ENCODE measurements around the gene DOLPP1.

The DOLPP1 gene

GRCh38 chr9:129078691-129079503 is 2.0 kb upstream of the DOLPP1 start:
- no peak overlapping the region for H3K4me3 ChIP-seq (ENCODE audit: low read length)
- no peaks in the 10 kb centered on the region for H3K27me3 ChIP-seq (ENCODE audit: insufficient read depth, low read length)

GRCh38 chr9:129079829-129080228 is 1.1 kb upstream of the DOLPP1 start:
- Histone ChIP-seq H3K27ac (ENCODE audit: low read length) (no peak overlapping the region), H3K4me1 (ENCODE audit: insufficient read depth, low read length) (peaks cover 5% of the 10 kb centered on the region; the same call in 1 of the 2 replicates), H3K9me3 (ENCODE audit: insufficient read depth, low read depth, low read length) (no peaks in the 10 kb centered on the region), H3K36me3 (ENCODE audit: insufficient read depth, low read depth, low read length) (peaks cover 2% of the 10 kb centered on the region), H3K4me3 (ENCODE audit: low read length) (peak overlapping the region; percentile 96), H3K27me3 (ENCODE audit: insufficient read depth, low read length) (no peaks in the 10 kb centered on the region), H3K9ac (ENCODE audit: low read depth, low read length) (peak overlapping the region; percentile 88; the same call in 1 of the 2 replicates)

More at GRCh38 chr9:129078691-129079503, 2.0 kb upstream of the DOLPP1 start:
- no peaks in the 10 kb centered on the region for H3K9me3 ChIP-seq (ENCODE audit: insufficient read depth, low read depth, low read length)
- H3K4me1 ChIP-seq (ENCODE audit: insufficient read depth, low read length): peaks cover 5% of the 10 kb centered on the region; the same call in 1 of the 2 replicates
- no peak overlapping the region for H3K9ac ChIP-seq (ENCODE audit: low read depth, low read length)
- no peak overlapping the region for H3K27ac ChIP-seq (ENCODE audit: low read length)
- no peaks in the 10 kb centered on the region for H3K36me3 ChIP-seq (ENCODE audit: insufficient read depth, low read depth, low read length)

- H3K27ac ChIP-seq (ENCODE audit: low read length): peak overlapping the region; percentile 18
- H3K27me3 ChIP-seq (ENCODE audit: insufficient read depth, low read length): no peaks in the 10 kb centered on the region
- H3K4me3 ChIP-seq (ENCODE audit: low read length): peak overlapping the region; percentile 96
- peak overlapping the region; percentile 88; the same call in 1 of the 2 replicates for H3K9ac ChIP-seq (ENCODE audit: low read depth, low read length)
- H3K36me3 ChIP-seq (ENCODE audit: insufficient read depth, low read depth, low read length): peaks cover 6% of the 10 kb centered on the region
- no peaks in the 10 kb centered on the region for H3K9me3 ChIP-seq (ENCODE audit: insufficient read depth, low read depth, low read length)
- peaks cover 5% of the 10 kb centered on the region; the same call in 1 of the 2 replicates for H3K4me1 ChIP-seq (ENCODE audit: insufficient read depth, low read length)
These were observed 662 bp upstream of the DOLPP1 start for GRCh38 chr9:129080298-129080600.

- H3K4me1 ChIP-seq (ENCODE audit: insufficient read depth, low read length): peaks cover 5% of the 10 kb centered on the region; the same call in 1 of the 2 replicates
- H3K9me3 ChIP-seq (ENCODE audit: insufficient read depth, low read depth, low read length): no peaks in the 10 kb centered on the region
- peaks cover 18% of the 10 kb centered on the region for H3K36me3 ChIP-seq (ENCODE audit: insufficient read depth, low read depth, low read length)
- peak overlapping the region; percentile 88 for H3K4me3 ChIP-seq (ENCODE audit: low read length)
- peak overlapping the region; percentile 91 for H3K9ac ChIP-seq (ENCODE audit: low read depth, low read length)
- no peaks in the 10 kb centered on the region for H3K27me3 ChIP-seq (ENCODE audit: insufficient read depth, low read length)
- H3K27ac ChIP-seq (ENCODE audit: low read length): peak overlapping the region; percentile 61
These were observed 535 bp downstream of the DOLPP1 start for GRCh38 chr9:129081388-129081904.

GRCh38 chr9:129084087-129084486 is 3.2 kb downstream of the DOLPP1 start:
- Histone ChIP-seq H3K9me3 (ENCODE audit: insufficient read depth, low read depth, low read length) (no peaks in the 10 kb centered on the region), H3K9ac (ENCODE audit: low read depth, low read length) (no peak overlapping the region), H3K4me3 (ENCODE audit: low read length) (no peak overlapping the region), H3K27me3 (ENCODE audit: insufficient read depth, low read length) (no peaks in the 10 kb centered on the region), H3K27ac (ENCODE audit: low read length) (no peak overlapping the region), H3K36me3 (ENCODE audit: insufficient read depth, low read depth, low read length) (peaks cover 33% of the 10 kb centered on the region), H3K4me1 (ENCODE audit: insufficient read depth, low read length) (peaks cover 5% of the 10 kb centered on the region; the same call in 1 of the 2 replicates)

- Histone ChIP-seq H3K4me3 (ENCODE audit: low read length) (no peak overlapping the region), H3K4me1 (ENCODE audit: insufficient read depth, low read length) (no peaks in the 10 kb centered on the region), H3K9me3 (ENCODE audit: insufficient read depth, low read depth, low read length) (no peaks in the 10 kb centered on the region), H3K9ac (ENCODE audit: low read depth, low read length) (no peak overlapping the region), H3K27me3 (ENCODE audit: insufficient read depth, low read length) (no peaks in the 10 kb centered on the region), H3K27ac (ENCODE audit: low read length) (no peak overlapping the region), H3K36me3 (ENCODE audit: insufficient read depth, low read depth, low read length) (peaks cover 43% of the 10 kb centered on the region)
These were observed 8.3 kb downstream of the DOLPP1 start for GRCh38 chr9:129089246-129089645.

- Histone ChIP-seq H3K27me3 (ENCODE audit: insufficient read depth, low read length) (no peaks in the 10 kb centered on the region), H3K4me3 (ENCODE audit: low read length) (no peak overlapping the region), H3K4me1 (ENCODE audit: insufficient read depth, low read length) (no peaks in the 10 kb centered on the region), H3K36me3 (ENCODE audit: insufficient read depth, low read depth, low read length) (peaks cover 13% of the 10 kb centered on the region; the same call in 1 of the 2 replicates), H3K9ac (ENCODE audit: low read depth, low read length) (no peak overlapping the region), H3K27ac (ENCODE audit: low read length) (no peak overlapping the region), H3K9me3 (ENCODE audit: insufficient read depth, low read depth, low read length) (no peaks in the 10 kb centered on the region)
These were observed 12.9 kb downstream of the DOLPP1 start for GRCh38 chr9:129093602-129094386.

- H3K27me3 ChIP-seq (ENCODE audit: insufficient read depth, low read length): no peaks in the 10 kb centered on the region
- no peak overlapping the region for H3K4me3 ChIP-seq (ENCODE audit: low read length)
- no peak overlapping the region for H3K9ac ChIP-seq (ENCODE audit: low read depth, low read length)
- no peaks in the 10 kb centered on the region for H3K9me3 ChIP-seq (ENCODE audit: insufficient read depth, low read depth, low read length)
- no peaks in the 10 kb centered on the region for H3K4me1 ChIP-seq (ENCODE audit: insufficient read depth, low read length)
- peaks cover 5% of the 10 kb centered on the region; the same call in 1 of the 2 replicates for H3K36me3 ChIP-seq (ENCODE audit: insufficient read depth, low read depth, low read length)
- H3K27ac ChIP-seq (ENCODE audit: low read length): no peak overlapping the region
These were observed 13.7 kb downstream of the DOLPP1 start for GRCh38 chr9:129094387-129095169.

GRCh38 chr9:129095170-129095667 is 14.3 kb downstream of the DOLPP1 start:
- no peaks in the 10 kb centered on the region for H3K27me3 ChIP-seq (ENCODE audit: insufficient read depth, low read length)
- no peaks in the 10 kb centered on the region for H3K36me3 ChIP-seq (ENCODE audit: insufficient read depth, low read depth, low read length)
- H3K4me3 ChIP-seq (ENCODE audit: low read length): no peak overlapping the region
- no peaks in the 10 kb centered on the region for H3K4me1 ChIP-seq (ENCODE audit: insufficient read depth, low read length)
- H3K9me3 ChIP-seq (ENCODE audit: insufficient read depth, low read depth, low read length): no peaks in the 10 kb centered on the region
- no peak overlapping the region for H3K9ac ChIP-seq (ENCODE audit: low read depth, low read length)
- no peak overlapping the region for H3K27ac ChIP-seq (ENCODE audit: low read length)

- Histone ChIP-seq H3K27ac (ENCODE audit: low read length) (no peak overlapping the region), H3K27me3 (ENCODE audit: insufficient read depth, low read length) (peaks cover 6% of the 10 kb centered on the region), H3K4me3 (ENCODE audit: low read length) (no peak overlapping the region)
These were observed 15.0 kb downstream of the DOLPP1 start for GRCh38 chr9:129095908-129096307.

More at GRCh38 chr9:129095908-129096307, 15.0 kb downstream of the DOLPP1 start:
- no peaks in the 10 kb centered on the region for H3K4me1 ChIP-seq (ENCODE audit: insufficient read depth, low read length)
- no peak overlapping the region for H3K9ac ChIP-seq (ENCODE audit: low read depth, low read length)
- H3K36me3 ChIP-seq (ENCODE audit: insufficient read depth, low read depth, low read length): no peaks in the 10 kb centered on the region
- no peaks in the 10 kb centered on the region for H3K9me3 ChIP-seq (ENCODE audit: insufficient read depth, low read depth, low read length)
